VCaP (cell line): ENCODE data around the gene BST1.
"Not testable (repeated sequence)": the region's sequence is repeated elsewhere in the genome, so short reads cannot be mapped to it uniquely, and the experiment has no call there.

Experiments
- H3K27ac ChIP-seq: fragments of 450-650 bp; 2 replicates; pipeline ENCODE4 v1.5.1; 2017
- CTCF ChIP-seq: fragments of 450-650 bp; conservative IDR thresholded peaks from 2 replicates; pipeline ENCODE4 v1.5.1; 2017; ENCODE audit warnings: mild to moderate bottlenecking, moderate library complexity

Gene BST1

GRCh38 chr4:15719506-15719905 is 16.6 kb downstream of the BST1 start:
- H3K27ac ChIP-seq, result no peak overlapping the region
- no peak for TF ChIP-seq CTCF

- no peak overlapping the region for H3K27ac ChIP-seq
- TF ChIP-seq CTCF, result no peak
Measured at GRCh38 chr4:15720851-15721250, 18.0 kb downstream of the BST1 start.

DNA sequence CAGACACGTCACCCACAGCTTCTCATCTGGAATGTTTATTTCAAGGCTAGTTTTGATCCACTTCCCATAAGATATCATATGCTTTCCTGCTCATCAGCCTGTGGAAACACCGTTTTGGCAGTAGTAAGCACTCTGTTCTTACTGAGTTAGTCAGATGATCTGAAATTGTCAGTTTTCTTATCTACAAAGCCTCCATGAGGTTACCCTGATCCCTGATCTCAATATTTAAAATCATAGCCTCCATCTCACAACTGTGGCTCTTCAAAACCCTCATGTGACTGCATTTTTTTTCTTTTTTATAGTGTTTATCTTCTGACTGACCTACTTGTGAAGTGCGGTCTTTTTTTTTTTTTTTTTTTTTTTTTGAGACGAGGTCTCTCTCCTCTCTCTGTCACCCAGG is 22.7 kb downstream of the BST1 start:
- H3K27ac ChIP-seq, result peak overlapping the region; percentile 61
- no peak for TF ChIP-seq CTCF

GRCh38 chr4:15729910-15730533 is 27.2 kb downstream of the BST1 start:
- TF ChIP-seq CTCF, result peak; percentile 90
- no peak overlapping the region for H3K27ac ChIP-seq

GRCh38 chr4:15733061-15733460 is 30.2 kb downstream of the BST1 start:
- H3K27ac ChIP-seq, result not testable (repeated sequence)

- no peak for TF ChIP-seq CTCF
- no peak overlapping the region for H3K27ac ChIP-seq
Measured at GRCh38 chr4:15735536-15735935, 32.7 kb downstream of the BST1 start.

GRCh38 chr4:15736514-15737050 is 33.7 kb downstream of the BST1 start:
- no peak overlapping the region for H3K27ac ChIP-seq
- no peak for TF ChIP-seq CTCF

DNA sequence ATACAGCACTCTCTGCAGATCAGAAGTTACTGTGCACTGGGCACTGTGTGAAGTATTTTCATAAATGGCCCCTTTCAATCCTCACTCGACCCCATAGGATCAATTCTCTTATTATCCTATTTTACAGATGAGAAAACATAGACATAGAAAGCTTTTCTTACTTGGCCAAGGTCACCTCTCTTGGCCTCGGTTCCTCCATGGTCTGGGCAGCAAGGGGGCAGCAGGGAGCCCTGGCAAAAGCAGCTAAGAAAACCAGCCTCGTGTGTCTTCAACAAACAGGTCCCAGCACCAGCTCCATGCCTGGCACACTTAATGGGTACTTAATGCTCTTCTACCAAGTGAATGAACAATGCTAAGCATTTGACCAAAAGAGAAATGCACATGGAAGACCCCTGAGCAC is 34.4 kb downstream of the BST1 start:
- TF ChIP-seq CTCF, result no peak
- no peak overlapping the region for H3K27ac ChIP-seq
